Fibroblast of lung (primary cell): ENCODE data around the gene RBM20. TPM values are rescaled to one million over a fixed set of nuclear protein-coding genes. Genes with fewer than 3 reads are reported as not detected.

Source experiments
- DNase-seq, 2 donors: peaks; one replicate each; pipeline versions ENCODE4 v3.0.0 to v3.0.0-alpha.2; 2010; ENCODE audit warnings: low read depth in 2 of 2
- H2AFZ ChIP-seq: 2 replicates; pipeline ENCODE4 v1.5.1; 2012; ENCODE audit warnings: low read length, control low read depth, inconsistent platforms
- H3K27ac ChIP-seq: 2 replicates; pipeline ENCODE4 v1.5.1; 2011; ENCODE audit warnings: low read length, control low read depth; ENCODE audit not compliant: insufficient read depth
- H3K27me3 ChIP-seq: 2 replicates; pipeline ENCODE4 v1.5.1; 2011; ENCODE audit warnings: mild to moderate bottlenecking, low read length; ENCODE audit not compliant: control insufficient read depth, insufficient read depth
- H3K36me3 ChIP-seq: 2 replicates; pipeline ENCODE4 v1.5.1; 2011; ENCODE audit warnings: low read length; ENCODE audit not compliant: control insufficient read depth, insufficient read depth
- H3K4me1 ChIP-seq: 2 replicates; pipeline ENCODE4 v1.5.1; 2011; ENCODE audit warnings: low read length; ENCODE audit not compliant: control insufficient read depth, insufficient read depth; ENCODE audit errors: extremely low read depth
- H3K4me2 ChIP-seq: 2 replicates; pipeline ENCODE4 v1.5.1; 2011; ENCODE audit warnings: low read length, control low read depth; ENCODE audit not compliant: insufficient read depth; ENCODE audit errors: extremely low read depth
- H3K4me3 ChIP-seq, 4 experiments: fragments of 200-600 bp in 1 of 4; sonication (generic) in 1 of 4; replicated peaks in 1 of 4; 2 replicates each; pipeline ENCODE4 v1.5.1; 2011 to 2016; ENCODE audit warnings: low read length in 4 of 4, low read depth in 3 of 4, mild to moderate bottlenecking in 3 of 4, control low read depth in 2 of 4, inconsistent platforms in 1 of 4, mixed read lengths in 1 of 4; ENCODE audit not compliant: insufficient read depth in 1 of 4; ENCODE audit errors: control extremely low read depth in 1 of 4
- H3K79me2 ChIP-seq: 2 replicates; pipeline ENCODE4 v1.5.1; 2012; ENCODE audit warnings: mild to moderate bottlenecking, low read length, inconsistent platforms; ENCODE audit not compliant: control insufficient read depth, insufficient read depth
- H3K9ac ChIP-seq: 2 replicates; pipeline ENCODE4 v1.5.1; 2011; ENCODE audit warnings: mild to moderate bottlenecking, low read length, control low read depth; ENCODE audit not compliant: insufficient read depth
- H3K9me3 ChIP-seq: 2 replicates; pipeline ENCODE4 v1.5.1; 2012; ENCODE audit warnings: low read depth, low read length; ENCODE audit not compliant: control insufficient read depth, insufficient read depth
- H4K20me1 ChIP-seq: 2 replicates; pipeline ENCODE4 v1.5.1; 2011; ENCODE audit warnings: low read length; ENCODE audit not compliant: control insufficient read depth, insufficient read depth; ENCODE audit errors: extremely low read depth
- EZH2 ChIP-seq: IDR thresholded peaks from 2 replicates; pipeline ENCODE4 v1.5.1; 2012; ENCODE audit warnings: low read length, control low read depth, mild to moderate bottlenecking; ENCODE audit errors: missing control alignments
- polyA plus RNA-seq, 2 donors: library from polyadenylated mRNA; depleted of rRNA in 1 of 2; stranded (reverse) in 1 of 2; unstranded in 1 of 2; fragments of >200 nt; gene quantifications; 2 replicates each; pipeline ENCODE4 v1.2.1, GENCODE V29; 2011 to 2012; ENCODE audit warnings: missing spikeins in 1 of 2
- total RNA-seq: library from RNA; depleted of rRNA; stranded (reverse); fragments of >200 nt; gene quantifications from 2 replicates; pipeline ENCODE4 v1.2.1, GENCODE V29; 2014
- TF ChIP-seq, protein P1 (sequence below), 2 donors: IDR thresholded peaks in 1 of 2; conservative IDR thresholded peaks in 1 of 2; 1 replicate in 1 of 2; 2 replicates in 1 of 2; pipeline ENCODE4 v1.5.1; 2011 to 2012; ENCODE audit warnings: low read length in 2 of 2, control low read depth in 1 of 2, inconsistent platforms in 1 of 2, low read depth in 1 of 2, mild to moderate bottlenecking in 1 of 2

RBM20 gene
- total and polyA plus RNA-seq, 2 donors (not counting 1 experiment from before 2014, with no cell fraction given) = under 0.01 to 0.05 TPM

DNA sequence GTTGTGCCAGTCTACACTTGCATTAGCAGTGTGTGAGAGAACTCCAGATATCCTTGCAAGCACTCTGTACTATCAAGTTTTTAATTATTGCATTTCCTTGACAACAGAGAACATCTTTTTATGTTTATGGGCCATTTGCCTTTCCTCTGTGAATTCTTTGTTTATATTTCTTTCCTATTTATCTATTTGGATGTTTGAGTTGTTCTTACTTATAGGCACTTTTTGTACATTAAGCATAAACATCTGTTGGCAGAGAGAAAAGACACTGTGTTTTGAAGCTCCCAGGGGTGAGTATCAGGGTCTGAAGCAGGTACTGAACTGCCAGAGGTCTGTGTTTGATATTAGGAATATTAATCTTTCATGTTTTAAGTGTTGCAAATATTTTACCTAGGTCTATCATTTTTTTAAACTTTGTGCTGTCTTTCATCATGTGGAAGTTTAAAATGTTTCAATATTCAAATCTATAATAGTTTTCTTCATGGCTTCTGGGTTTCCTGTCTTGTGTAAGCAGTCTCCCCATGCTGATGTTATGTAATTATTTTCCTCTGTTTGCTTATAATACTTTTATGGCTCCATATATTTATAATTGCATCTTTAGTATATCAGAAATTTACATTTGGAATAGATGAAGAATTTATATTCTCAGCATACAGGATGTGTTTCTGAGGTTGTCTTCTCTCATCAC is 209.9 kb downstream of the RBM20 start:
- H3K4me2 ChIP-seq = no peak overlapping the region
- no peaks in the 10 kb centered on the region for H4K20me1 ChIP-seq
- no peak for DNase-seq
- no peaks in the 10 kb centered on the region for H3K79me2 ChIP-seq
- no peaks in the 10 kb centered on the region for H3K4me1 ChIP-seq
- H3K27ac ChIP-seq = no peak overlapping the region
- no peak overlapping the region for H3K4me3 ChIP-seq
- no peak overlapping the region for H3K9ac ChIP-seq
- H3K27me3 ChIP-seq = no peaks in the 10 kb centered on the region
- no peaks in the 10 kb centered on the region for H3K36me3 ChIP-seq
- H2AFZ ChIP-seq = no peak overlapping the region
- TF ChIP-seq, protein P1, sequence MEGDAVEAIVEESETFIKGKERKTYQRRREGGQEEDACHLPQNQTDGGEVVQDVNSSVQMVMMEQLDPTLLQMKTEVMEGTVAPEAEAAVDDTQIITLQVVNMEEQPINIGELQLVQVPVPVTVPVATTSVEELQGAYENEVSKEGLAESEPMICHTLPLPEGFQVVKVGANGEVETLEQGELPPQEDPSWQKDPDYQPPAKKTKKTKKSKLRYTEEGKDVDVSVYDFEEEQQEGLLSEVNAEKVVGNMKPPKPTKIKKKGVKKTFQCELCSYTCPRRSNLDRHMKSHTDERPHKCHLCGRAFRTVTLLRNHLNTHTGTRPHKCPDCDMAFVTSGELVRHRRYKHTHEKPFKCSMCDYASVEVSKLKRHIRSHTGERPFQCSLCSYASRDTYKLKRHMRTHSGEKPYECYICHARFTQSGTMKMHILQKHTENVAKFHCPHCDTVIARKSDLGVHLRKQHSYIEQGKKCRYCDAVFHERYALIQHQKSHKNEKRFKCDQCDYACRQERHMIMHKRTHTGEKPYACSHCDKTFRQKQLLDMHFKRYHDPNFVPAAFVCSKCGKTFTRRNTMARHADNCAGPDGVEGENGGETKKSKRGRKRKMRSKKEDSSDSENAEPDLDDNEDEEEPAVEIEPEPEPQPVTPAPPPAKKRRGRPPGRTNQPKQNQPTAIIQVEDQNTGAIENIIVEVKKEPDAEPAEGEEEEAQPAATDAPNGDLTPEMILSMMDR (conservative IDR thresholded peaks at IDR 0.05 in 1 of 2, IDR thresholded peaks at IDR 0.05 in 1 of 2; ENCODE audit: low read depth in 1 of 2, low read length in 2 of 2) = no peak
- TF ChIP-seq EZH2 = no peak
- no peaks in the 10 kb centered on the region for H3K9me3 ChIP-seq

DNA sequence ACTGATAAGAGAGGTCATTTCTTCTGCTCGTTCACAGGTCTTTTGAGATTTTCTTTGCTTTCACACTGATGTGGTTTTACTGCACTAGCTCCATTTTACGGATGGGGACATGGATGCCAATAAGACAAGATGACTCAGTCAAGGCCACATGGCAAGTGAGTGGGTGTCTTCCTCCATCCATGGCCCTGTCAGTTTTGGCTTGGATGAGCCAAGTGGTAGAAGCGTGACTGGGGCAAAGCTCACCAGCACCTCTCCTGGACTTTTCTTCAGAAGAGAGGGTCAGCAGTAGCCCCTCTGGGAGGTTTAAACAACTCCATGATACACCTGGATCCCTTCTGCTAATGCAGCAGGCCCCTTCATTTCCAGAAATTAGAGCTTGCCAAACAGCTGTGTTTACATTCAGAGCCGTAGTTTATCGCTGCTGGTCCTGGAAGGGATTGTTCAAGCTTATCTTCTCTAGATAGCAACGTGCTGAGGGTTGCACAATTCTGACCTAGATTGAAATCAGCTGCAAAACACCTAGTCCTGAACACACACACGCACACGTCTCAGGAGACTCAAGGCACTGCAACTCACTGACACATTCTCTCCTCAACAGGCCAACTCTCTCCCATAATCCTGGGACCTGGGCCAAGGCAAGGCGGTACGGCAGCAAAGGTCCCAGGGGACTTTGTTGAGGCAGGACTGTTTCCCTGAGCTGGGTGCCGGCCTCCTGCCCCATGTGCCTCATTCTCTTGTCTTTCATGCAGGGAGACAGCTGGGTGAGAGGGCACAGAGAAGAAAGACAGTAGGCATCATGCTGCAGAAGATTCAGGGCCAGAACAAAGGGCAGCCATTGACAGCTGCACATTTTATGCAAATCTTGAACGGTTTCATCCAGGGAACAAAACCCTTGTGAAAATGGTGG is 213.4 kb downstream of the RBM20 start:
- H3K4me1 ChIP-seq = peaks cover 8% of the 10 kb centered on the region
- no peak overlapping the region for H3K27ac ChIP-seq
- H3K4me2 ChIP-seq = no peak overlapping the region
- no peak overlapping the region for H3K4me3 ChIP-seq
- H3K79me2 ChIP-seq = no peaks in the 10 kb centered on the region
- peak; percentile 60 to 72 for DNase-seq
- TF ChIP-seq, protein P1 (conservative IDR thresholded peaks at IDR 0.05 in 1 of 2, IDR thresholded peaks at IDR 0.05 in 1 of 2; ENCODE audit: low read depth in 1 of 2, low read length in 2 of 2) = no peak
- TF ChIP-seq EZH2 = no peak
- no peak overlapping the region for H3K9ac ChIP-seq
- H4K20me1 ChIP-seq = no peaks in the 10 kb centered on the region
- H2AFZ ChIP-seq = no peak overlapping the region
- H3K9me3 ChIP-seq = no peaks in the 10 kb centered on the region
- no peaks in the 10 kb centered on the region for H3K27me3 ChIP-seq
- no peaks in the 10 kb centered on the region for H3K36me3 ChIP-seq

DNA sequence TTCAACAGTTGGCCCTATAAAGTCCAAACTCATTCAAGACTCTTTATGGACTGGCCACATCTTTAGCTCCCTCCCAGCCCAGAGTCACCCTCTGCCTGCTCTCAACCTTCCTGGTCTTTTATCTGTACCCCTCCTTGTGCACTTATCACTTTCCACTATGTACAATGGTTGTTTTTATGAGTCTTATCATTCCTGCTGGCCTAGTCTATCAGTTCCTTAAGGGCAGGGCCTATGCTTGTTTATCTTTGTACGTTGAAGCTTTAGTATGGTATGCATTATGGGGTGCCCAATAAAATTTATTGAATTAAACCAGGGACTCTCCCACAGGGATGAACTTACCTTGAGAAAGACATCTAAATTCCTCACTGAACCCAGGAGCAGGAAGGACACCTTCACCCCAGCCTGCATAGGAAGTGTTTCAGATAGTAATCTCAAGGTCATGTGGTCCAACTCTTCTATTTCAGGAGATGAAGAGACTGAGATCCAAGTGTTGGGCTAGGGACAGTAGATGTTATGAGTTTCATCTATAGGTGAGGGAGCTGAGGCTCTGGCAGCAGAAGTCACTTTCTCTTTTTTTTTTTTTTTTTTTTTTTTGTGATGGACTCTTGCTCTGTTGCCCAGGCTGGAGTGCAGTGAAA is 214.3 kb downstream of the RBM20 start:
- H3K36me3 ChIP-seq = no peaks in the 10 kb centered on the region
- H3K4me1 ChIP-seq = peaks cover 8% of the 10 kb centered on the region
- no peak overlapping the region for H3K4me3 ChIP-seq
- no peak overlapping the region for H2AFZ ChIP-seq
- H3K4me2 ChIP-seq = no peak overlapping the region
- H3K9ac ChIP-seq = no peak overlapping the region
- no peaks in the 10 kb centered on the region for H3K27me3 ChIP-seq
- H4K20me1 ChIP-seq = no peaks in the 10 kb centered on the region
- no peak for DNase-seq
- no peak for TF ChIP-seq EZH2
- TF ChIP-seq, protein P1 (conservative IDR thresholded peaks at IDR 0.05 in 1 of 2, IDR thresholded peaks at IDR 0.05 in 1 of 2; ENCODE audit: low read depth in 1 of 2, low read length in 2 of 2) = no peak
- no peaks in the 10 kb centered on the region for H3K9me3 ChIP-seq
- H3K27ac ChIP-seq = no peak overlapping the region
- no peaks in the 10 kb centered on the region for H3K79me2 ChIP-seq
